Panc1 (cell line): ENCODE data around the gene INPPL1.

Experiments
- POLR2AphosphoS5 ChIP-seq: IDR thresholded peaks from 2 replicates; pipeline ENCODE4 v1.6.1; 2012; ENCODE audit warnings: mild to moderate bottlenecking, low read depth, low read length, moderate library complexity
- SIN3A ChIP-seq: IDR thresholded peaks from 2 replicates; pipeline ENCODE4 v1.6.1; 2012; ENCODE audit warnings: low read depth, mild to moderate bottlenecking, low read length, moderate library complexity, borderline replicate concordance; ENCODE audit not compliant: insufficient read depth
- TF ChIP-seq, protein P1 (sequence below): fragments of 450-650 bp; IDR thresholded peaks from 2 replicates; pipeline ENCODE4 v1.5.1; 2017; ENCODE audit warnings: mild to moderate bottlenecking
- TF ChIP-seq, protein P2 (sequence below), 2 experiments: IDR thresholded peaks; 2 replicates each; pipeline ENCODE4 v1.6.1; 2011 to 2012; ENCODE audit warnings: low read depth in 2 of 2, control low read depth in 1 of 2, low read length in 1 of 2, mild to moderate bottlenecking in 1 of 2, moderate library complexity in 1 of 2; ENCODE audit not compliant: insufficient read depth in 1 of 2

DNA sequence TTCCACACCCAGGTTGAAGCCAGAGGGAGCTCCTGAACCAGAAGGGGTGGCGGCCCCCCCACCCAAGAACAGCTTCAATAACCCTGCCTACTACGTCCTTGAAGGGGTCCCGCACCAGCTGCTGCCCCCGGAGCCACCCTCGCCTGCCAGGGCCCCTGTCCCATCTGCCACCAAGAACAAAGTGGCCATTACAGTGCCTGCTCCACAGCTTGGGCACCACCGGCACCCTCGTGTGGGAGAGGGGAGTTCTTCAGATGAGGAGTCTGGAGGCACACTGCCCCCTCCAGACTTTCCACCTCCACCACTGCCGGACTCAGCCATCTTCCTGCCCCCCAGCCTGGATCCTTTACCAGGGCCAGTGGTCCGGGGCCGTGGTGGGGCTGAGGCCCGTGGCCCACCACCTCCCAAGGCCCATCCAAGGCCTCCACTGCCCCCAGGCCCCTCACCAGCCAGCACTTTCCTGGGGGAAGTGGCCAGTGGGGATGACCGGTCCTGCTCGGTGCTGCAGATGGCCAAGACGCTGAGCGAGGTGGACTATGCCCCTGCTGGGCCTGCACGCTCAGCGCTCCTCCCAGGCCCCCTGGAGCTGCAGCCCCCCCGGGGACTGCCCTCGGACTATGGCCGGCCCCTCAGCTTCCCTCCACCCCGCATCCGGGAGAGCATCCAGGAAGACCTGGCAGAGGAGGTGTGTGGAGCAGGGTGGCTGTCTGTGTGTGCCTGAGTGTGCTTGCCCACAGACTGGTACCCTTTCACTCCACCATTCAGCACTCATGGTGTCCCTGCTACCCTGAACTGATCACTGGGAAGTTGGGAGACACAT, 12.8 kb downstream of the INPPL1 start:
- TF ChIP-seq SIN3A, result no peak
- TF ChIP-seq, protein P1, sequence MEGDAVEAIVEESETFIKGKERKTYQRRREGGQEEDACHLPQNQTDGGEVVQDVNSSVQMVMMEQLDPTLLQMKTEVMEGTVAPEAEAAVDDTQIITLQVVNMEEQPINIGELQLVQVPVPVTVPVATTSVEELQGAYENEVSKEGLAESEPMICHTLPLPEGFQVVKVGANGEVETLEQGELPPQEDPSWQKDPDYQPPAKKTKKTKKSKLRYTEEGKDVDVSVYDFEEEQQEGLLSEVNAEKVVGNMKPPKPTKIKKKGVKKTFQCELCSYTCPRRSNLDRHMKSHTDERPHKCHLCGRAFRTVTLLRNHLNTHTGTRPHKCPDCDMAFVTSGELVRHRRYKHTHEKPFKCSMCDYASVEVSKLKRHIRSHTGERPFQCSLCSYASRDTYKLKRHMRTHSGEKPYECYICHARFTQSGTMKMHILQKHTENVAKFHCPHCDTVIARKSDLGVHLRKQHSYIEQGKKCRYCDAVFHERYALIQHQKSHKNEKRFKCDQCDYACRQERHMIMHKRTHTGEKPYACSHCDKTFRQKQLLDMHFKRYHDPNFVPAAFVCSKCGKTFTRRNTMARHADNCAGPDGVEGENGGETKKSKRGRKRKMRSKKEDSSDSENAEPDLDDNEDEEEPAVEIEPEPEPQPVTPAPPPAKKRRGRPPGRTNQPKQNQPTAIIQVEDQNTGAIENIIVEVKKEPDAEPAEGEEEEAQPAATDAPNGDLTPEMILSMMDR, result no peak; the same call in 1 of the 2 replicates
- TF ChIP-seq, protein P2, sequence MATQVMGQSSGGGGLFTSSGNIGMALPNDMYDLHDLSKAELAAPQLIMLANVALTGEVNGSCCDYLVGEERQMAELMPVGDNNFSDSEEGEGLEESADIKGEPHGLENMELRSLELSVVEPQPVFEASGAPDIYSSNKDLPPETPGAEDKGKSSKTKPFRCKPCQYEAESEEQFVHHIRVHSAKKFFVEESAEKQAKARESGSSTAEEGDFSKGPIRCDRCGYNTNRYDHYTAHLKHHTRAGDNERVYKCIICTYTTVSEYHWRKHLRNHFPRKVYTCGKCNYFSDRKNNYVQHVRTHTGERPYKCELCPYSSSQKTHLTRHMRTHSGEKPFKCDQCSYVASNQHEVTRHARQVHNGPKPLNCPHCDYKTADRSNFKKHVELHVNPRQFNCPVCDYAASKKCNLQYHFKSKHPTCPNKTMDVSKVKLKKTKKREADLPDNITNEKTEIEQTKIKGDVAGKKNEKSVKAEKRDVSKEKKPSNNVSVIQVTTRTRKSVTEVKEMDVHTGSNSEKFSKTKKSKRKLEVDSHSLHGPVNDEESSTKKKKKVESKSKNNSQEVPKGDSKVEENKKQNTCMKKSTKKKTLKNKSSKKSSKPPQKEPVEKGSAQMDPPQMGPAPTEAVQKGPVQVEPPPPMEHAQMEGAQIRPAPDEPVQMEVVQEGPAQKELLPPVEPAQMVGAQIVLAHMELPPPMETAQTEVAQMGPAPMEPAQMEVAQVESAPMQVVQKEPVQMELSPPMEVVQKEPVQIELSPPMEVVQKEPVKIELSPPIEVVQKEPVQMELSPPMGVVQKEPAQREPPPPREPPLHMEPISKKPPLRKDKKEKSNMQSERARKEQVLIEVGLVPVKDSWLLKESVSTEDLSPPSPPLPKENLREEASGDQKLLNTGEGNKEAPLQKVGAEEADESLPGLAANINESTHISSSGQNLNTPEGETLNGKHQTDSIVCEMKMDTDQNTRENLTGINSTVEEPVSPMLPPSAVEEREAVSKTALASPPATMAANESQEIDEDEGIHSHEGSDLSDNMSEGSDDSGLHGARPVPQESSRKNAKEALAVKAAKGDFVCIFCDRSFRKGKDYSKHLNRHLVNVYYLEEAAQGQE (IDR thresholded peaks at IDR 0.05; ENCODE audit: insufficient read depth in 1 of 2, low read depth in 2 of 2, low read length in 1 of 2), result no peak
- TF ChIP-seq POLR2AphosphoS5, result no peak
